GM21723 (cell line): ENCODE measurements around the gene RNF123.

Experiments used
- ATAC-seq: cut with Tn5 transposase; IDR thresholded peaks from one replicate; pipeline ENCODE4 v1.9.1; 2021; ENCODE audit warnings: mild to moderate bottlenecking, moderate library complexity; ENCODE audit not compliant: unreplicated experiment

RNF123 gene

GRCh38 chr3:49717211-49717958, 28.0 kb downstream of the RNF123 start:
- no peak for ATAC-seq

- ATAC-seq, result no peak
Measured at GRCh38 chr3:49717959-49718857, 28.9 kb downstream of the RNF123 start.

- no peak for ATAC-seq
Measured at GRCh38 chr3:49718858-49719213, 29.5 kb downstream of the RNF123 start.

- ATAC-seq, result peak; percentile 50
Measured at GRCh38 chr3:49719214-49719884, 30.0 kb downstream of the RNF123 start, which contains the start of gene AMIGO3. AMIGO3 (minus strand) TSS chr3:49719684; CDS start chr3:49719465, 219 bp downstream.

- no peak for ATAC-seq
Measured at GRCh38 chr3:49720855-49721595, 31.7 kb downstream of the RNF123 start.

GRCh38 chr3:49721596-49721895, 32.2 kb downstream of the RNF123 start:
- no peak for ATAC-seq

- ATAC-seq, result no peak
Measured at GRCh38 chr3:49721896-49722781, 32.8 kb downstream of the RNF123 start.

GRCh38 chr3:49722896-49723295, 33.5 kb downstream of the RNF123 start:
- no peak for ATAC-seq

- no peak for ATAC-seq
Measured at GRCh38 chr3:49723296-49723627, 33.9 kb downstream of the RNF123 start.

GRCh38 chr3:49723628-49724551, 34.5 kb downstream of the RNF123 start, which contains the start of gene GMPPB:
GMPPB (minus strand) TSS chr3:49723951; CDS start chr3:49723726, 225 bp downstream.
- ATAC-seq, result peak; percentile 77

- no peak for ATAC-seq
Measured at GRCh38 chr3:49724586-49724985, 35.2 kb downstream of the RNF123 start.

GRCh38 chr3:49725906-49726681, 36.7 kb downstream of the RNF123 start:
- ATAC-seq, result no peak

GRCh38 chr3:49727154-49727923, 38.0 kb downstream of the RNF123 start:
- no peak for ATAC-seq

GRCh38 chr3:49727924-49728361, 38.6 kb downstream of the RNF123 start:
- no peak for ATAC-seq

- ATAC-seq, result no peak
Measured at GRCh38 chr3:49729966-49730609, 40.7 kb downstream of the RNF123 start.

- no peak for ATAC-seq
Measured at GRCh38 chr3:49732597-49732996, 43.2 kb downstream of the RNF123 start.

GRCh38 chr3:49733551-49733950, 44.2 kb downstream of the RNF123 start:
- no peak for ATAC-seq
